Gastrocnemius medialis (tissue), 4 donors: ENCODE measurements around the gene DARS1.

Experiments used
- CTCF ChIP-seq, 5 experiments: fragments of 450-650 bp in 3 of 5; fragments of 200-600 bp in 2 of 5; sonication (generic) in 2 of 5; IDR thresholded peaks in 4 of 5; conservative IDR thresholded peaks in 1 of 5; 1 replicate in 4 of 5; 2 replicates in 1 of 5; pipeline ENCODE4 v1.5.1; 2016 to 2019; ENCODE audit warnings: antibody characterized with exemption in 5 of 5, mild to moderate bottlenecking in 3 of 5, moderate library complexity in 3 of 5
- POLR2A ChIP-seq, 2 donors: fragments of 450-650 bp; IDR thresholded peaks; one replicate each; pipeline ENCODE4 v1.6.1; 2017; ENCODE audit warnings: antibody characterized with exemption in 2 of 2, mild to moderate bottlenecking in 2 of 2, moderate library complexity in 2 of 2

- no peak for TF ChIP-seq CTCF (IDR thresholded peaks at IDR 0.05 in 4 of 5, conservative IDR thresholded peaks at IDR 0.05 in 1 of 5)
- no peak for TF ChIP-seq POLR2A (IDR thresholded peaks at IDR 0.05)
Observed at GRCh38 chr2:136019306-136019705, 33.9 kb upstream of the DARS1 start.
